Gastroesophageal sphincter (tissue), 4 donors: ENCODE measurements around the gene ZBP1. TPM values are rescaled to one million over a fixed set of nuclear protein-coding genes. Genes with fewer than 3 reads are reported as not detected.

Experiments used
- ATAC-seq: fragments of 150-250 bp; one replicate; pipeline ENCODE4 v1.9.1; 2016; ENCODE audit warnings: mild to moderate bottlenecking, moderate library complexity
- H3K27ac ChIP-seq, 4 donors: fragments of 200-600 bp; sonication (generic) in 3 of 4; 1 replicate in 3 of 4; 2 replicates in 1 of 4; pipeline ENCODE4 v1.5.1; 2016 to 2019
- H3K27me3 ChIP-seq: fragments of 200-600 bp; sonication (generic); one replicate; pipeline ENCODE4 v1.5.1; 2019
- H3K36me3 ChIP-seq, 2 donors: fragments of 200-600 bp; sonication (generic); one replicate each; pipeline ENCODE4 v1.5.1; 2019; ENCODE audit warnings: control low read depth in 1 of 2
- H3K4me1 ChIP-seq, 3 donors: fragments of 200-600 bp; sonication (generic); 1 replicate in 2 of 3; 2 replicates in 1 of 3; pipeline ENCODE4 v1.5.1; 2016 to 2019; ENCODE audit warnings: control low read depth in 2 of 3
- H3K4me3 ChIP-seq, 2 donors: fragments of 200-600 bp; sonication (generic); one replicate each; pipeline ENCODE4 v1.5.1; 2019; ENCODE audit warnings: mild to moderate bottlenecking in 1 of 2, moderate library complexity in 1 of 2
- H3K9me3 ChIP-seq, 3 donors: fragments of 200-600 bp; sonication (generic); one replicate each; pipeline ENCODE4 v1.5.1; 2017 to 2019; ENCODE audit warnings: control low read depth in 2 of 3
- CTCF ChIP-seq, 4 experiments: fragments of 200-600 bp in 2 of 4; fragments of 450-650 bp in 2 of 4; sonication (generic) in 1 of 4; IDR thresholded peaks; one replicate each; pipeline ENCODE4 v1.5.1; 2017 to 2019; ENCODE audit warnings: antibody characterized with exemption in 4 of 4, mild to moderate bottlenecking in 2 of 4, moderate library complexity in 2 of 4
- EP300 ChIP-seq: sonication (generic); formaldehyde crosslinking; IDR thresholded peaks from one replicate; pipeline ENCODE4 v1.6.1; 2017; ENCODE audit warnings: antibody characterized with exemption, mild to moderate bottlenecking
- POLR2A ChIP-seq, 2 donors: fragments of 450-650 bp; IDR thresholded peaks; one replicate each; pipeline ENCODE4 v1.6.1; 2017; ENCODE audit warnings: antibody characterized with exemption in 2 of 2, mild to moderate bottlenecking in 2 of 2, moderate library complexity in 1 of 2
- POLR2AphosphoS5 ChIP-seq: sonication (generic); formaldehyde crosslinking; IDR thresholded peaks from one replicate; pipeline ENCODE4 v1.6.1; 2017; ENCODE audit warnings: antibody characterized with exemption
- WGBS, 2 donors: methylation state at CpG; one replicate each; pipeline ENCODE4 v1.1.5; 2018; ENCODE audit warnings: low coverage in 1 of 2; 5-methylcytosine and 5-hydroxymethylcytosine counted together
- total RNA-seq, 4 donors: library from RNA; depleted of rRNA; stranded (reverse); fragments of >200 nt; gene quantifications; one replicate each; pipeline ENCODE4 v1.1.0, GENCODE V29; 2016

ZBP1 gene
- total RNA-seq, 4 donors from 2014 or later, result 0.08 to 0.32 TPM; not detected in 2

- Histone ChIP-seq H3K4me3 (no peak overlapping the region), H3K4me1 (peaks cover 0 to 35% (median 7%) of the 10 kb centered on the region in 3 donors), H3K27ac (no peak overlapping the region), H3K36me3 (no peaks in the 10 kb centered on the region), H3K9me3 (peaks cover 0 to 12% (median 0%) of the 10 kb centered on the region in 3 donors), H3K27me3 (peaks cover 8% of the 10 kb centered on the region)
- no peak for TF ChIP-seq POLR2A (IDR thresholded peaks at IDR 0.05)
- TF ChIP-seq CTCF (IDR thresholded peaks at IDR 0.05), result no peak
- TF ChIP-seq EP300, result no peak
- no peak for TF ChIP-seq POLR2AphosphoS5
- ATAC-seq, result no peak
- 83% methylated on average over 1 of the region's 4 CpGs; no CpG with 5 or more reads in 1 of the 2 donors for WGBS, 2 donors
These were observed 32.8 kb downstream of the ZBP1 start for GRCh38 chr20:57587278-57587988.

DNA sequence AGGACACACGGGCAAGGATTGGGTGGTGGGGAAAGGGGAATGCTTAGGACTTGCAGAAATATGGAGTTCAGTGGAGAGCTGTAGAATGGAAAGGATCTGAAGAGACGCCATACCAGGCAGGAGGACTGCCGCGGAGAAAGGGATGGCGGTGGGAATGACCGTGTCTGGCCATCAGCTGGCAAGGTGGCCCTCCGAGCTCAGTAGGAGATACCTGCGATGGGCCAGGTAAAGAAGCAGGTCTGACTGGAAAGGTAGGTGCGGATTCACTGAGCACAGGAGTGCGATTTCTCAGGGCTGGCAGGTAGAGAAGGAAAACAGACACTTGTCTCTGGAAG, 33.3 kb downstream of the ZBP1 start:
- WGBS, 2 donors, result 88 to 97% methylated on average over 6 to 10 of the region's 10 CpGs

GRCh38 chr20:57586370-57586793, 33.8 kb downstream of the ZBP1 start:
- no peak for TF ChIP-seq CTCF (IDR thresholded peaks at IDR 0.05)
- peak; percentile 32 for TF ChIP-seq POLR2AphosphoS5
- TF ChIP-seq POLR2A (IDR thresholded peaks at IDR 0.05), result no peak
- no peak for TF ChIP-seq EP300
- peaks cover 0 to 12% (median 0%) of the 10 kb centered on the region in 3 donors for H3K9me3 ChIP-seq
- WGBS, 2 donors, result 63 to 100% methylated on average over 1 to 5 of the region's 8 CpGs
- H3K36me3 ChIP-seq, result no peaks in the 10 kb centered on the region
- no peak overlapping the region for H3K27ac ChIP-seq
- H3K27me3 ChIP-seq, result peaks cover 8% of the 10 kb centered on the region
- H3K4me3 ChIP-seq, result no peak overlapping the region
- peak; percentile 46 for ATAC-seq
- peaks cover 0 to 45% (median 7%) of the 10 kb centered on the region in 3 donors for H3K4me1 ChIP-seq

More for the DNA sequence above, 33.3 kb downstream of the ZBP1 start:
- H3K4me3 ChIP-seq, result no peak overlapping the region
- no peaks in the 10 kb centered on the region for H3K36me3 ChIP-seq
- ATAC-seq, result no peak
- no peak for TF ChIP-seq CTCF (IDR thresholded peaks at IDR 0.05)
- no peak for TF ChIP-seq EP300
- no peak for TF ChIP-seq POLR2AphosphoS5
- TF ChIP-seq POLR2A (IDR thresholded peaks at IDR 0.05), result no peak
- H3K9me3 ChIP-seq, result peaks cover 0 to 12% (median 0%) of the 10 kb centered on the region in 3 donors
- no peak overlapping the region for H3K27ac ChIP-seq
- H3K27me3 ChIP-seq, result peaks cover 8% of the 10 kb centered on the region
- peaks cover 0 to 40% (median 7%) of the 10 kb centered on the region in 3 donors for H3K4me1 ChIP-seq

GRCh38 chr20:57585466-57586213, 34.6 kb downstream of the ZBP1 start:
- 87% methylated on average over 10 of the region's 17 CpGs; no CpG with 5 or more reads in 1 of the 2 donors for WGBS, 2 donors
- Histone ChIP-seq H3K27ac (peak overlapping the region in 1 of 4 donors; percentile 7), H3K36me3 (no peaks in the 10 kb centered on the region), H3K4me3 (no peak overlapping the region), H3K27me3 (peaks cover 8% of the 10 kb centered on the region), H3K9me3 (peaks cover 0 to 12% (median 0%) of the 10 kb centered on the region in 3 donors), H3K4me1 (peaks cover 0 to 53% (median 7%) of the 10 kb centered on the region in 3 donors)
- ATAC-seq, result no peak
- TF ChIP-seq POLR2A (IDR thresholded peaks at IDR 0.05) (no peak), POLR2AphosphoS5 (no peak), EP300 (no peak), CTCF (IDR thresholded peaks at IDR 0.05) (no peak)
